IPS DF 4.7 (cell line): Measurements from ENCODE around the gene NDST4.
"Not testable (repeated sequence)": the region's sequence is repeated elsewhere in the genome, so short reads cannot be mapped to it uniquely, and the experiment has no call there.

Experiments
- DNase-seq: peaks from one replicate; pipeline ENCODE4 v3.0.0-alpha.2; 2013; ENCODE audit warnings: low spot score; ENCODE audit errors: extremely low read depth

NDST4 gene

GRCh38 chr4:115054836-115055235, 58.6 kb downstream of the NDST4 start:
- DNase-seq, result no peak

- no peak for DNase-seq
These were observed 60.1 kb downstream of the NDST4 start for GRCh38 chr4:115053313-115053712.

DNA sequence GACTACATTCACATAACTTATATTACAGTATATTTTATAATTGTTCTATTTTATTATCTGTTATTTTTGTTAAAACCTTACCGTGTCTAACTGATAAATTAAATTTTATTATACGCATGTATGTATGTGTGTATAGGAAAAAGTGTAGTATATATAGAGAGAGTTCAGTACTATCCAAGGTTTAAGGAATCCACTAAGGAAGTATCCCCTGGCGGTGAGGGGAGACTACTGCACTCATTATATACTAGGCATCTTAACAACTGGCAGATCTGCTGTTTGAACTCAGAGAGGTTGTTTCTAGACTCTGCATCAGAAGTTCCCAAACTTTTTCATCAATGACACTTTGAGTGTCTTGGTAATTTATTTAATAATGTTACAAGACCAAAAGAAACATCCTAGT, 70.9 kb downstream of the NDST4 start:
- DNase-seq, result no peak

DNA sequence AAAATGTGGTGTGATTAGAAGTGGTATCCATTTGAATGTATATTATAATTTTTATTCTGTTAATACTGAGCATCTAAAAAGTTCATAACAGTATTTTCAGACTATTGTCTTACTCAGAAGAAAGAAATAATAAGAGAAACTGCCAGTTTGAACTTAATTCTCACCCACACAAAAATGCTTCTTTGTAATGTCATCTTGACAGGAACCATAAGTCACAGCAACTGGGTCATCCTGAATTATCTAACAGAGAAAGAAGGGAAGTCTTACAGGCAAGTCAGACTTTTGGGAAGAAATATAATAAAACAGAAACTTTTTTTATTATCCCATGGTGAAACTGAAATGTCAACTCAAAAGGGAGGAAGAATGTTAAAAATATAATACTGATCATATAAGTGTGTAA, 83.1 kb downstream of the NDST4 start:
- DNase-seq, result no peak

GRCh38 chr4:115028682-115029410, 84.6 kb downstream of the NDST4 start:
- no peak for DNase-seq

DNA sequence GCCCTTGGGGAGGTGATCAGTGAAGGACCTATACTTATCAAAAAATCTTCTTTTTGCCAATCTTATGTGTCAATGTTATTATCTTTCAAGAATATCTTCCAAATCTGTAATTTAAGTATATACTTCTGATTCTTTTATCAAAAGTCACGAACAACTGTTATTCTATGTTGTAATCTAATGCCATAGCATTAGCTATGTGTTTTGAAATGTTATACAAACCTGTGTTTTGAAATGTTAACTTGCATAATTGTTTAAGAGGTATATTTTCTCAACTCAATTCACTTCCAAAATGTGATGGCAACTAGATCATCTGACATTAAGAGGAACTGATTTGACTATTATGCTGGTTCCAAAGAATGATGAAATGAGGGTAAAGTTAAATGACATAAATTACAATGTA, 113.5 kb downstream of the NDST4 start:
- DNase-seq, result no peak

DNA sequence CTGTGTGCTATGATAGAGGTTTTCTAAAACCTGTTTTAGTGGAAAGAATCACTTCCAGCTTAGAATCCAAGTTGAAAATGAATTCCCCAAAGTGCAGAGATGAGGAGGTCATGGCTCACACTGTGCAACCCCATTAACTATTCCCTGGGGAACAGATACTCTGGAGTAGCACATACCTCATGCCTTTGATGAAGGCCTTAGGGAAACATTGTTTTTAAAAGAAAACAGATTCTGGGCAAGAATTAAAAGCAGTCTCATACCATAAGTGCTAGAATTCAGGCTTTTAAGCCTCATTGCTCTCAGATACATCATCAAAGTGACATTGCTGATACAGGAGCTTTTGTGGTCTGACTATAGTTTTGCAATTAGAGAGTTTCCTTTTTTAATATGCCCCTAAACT, 115.1 kb downstream of the NDST4 start:
- no peak for DNase-seq

DNA sequence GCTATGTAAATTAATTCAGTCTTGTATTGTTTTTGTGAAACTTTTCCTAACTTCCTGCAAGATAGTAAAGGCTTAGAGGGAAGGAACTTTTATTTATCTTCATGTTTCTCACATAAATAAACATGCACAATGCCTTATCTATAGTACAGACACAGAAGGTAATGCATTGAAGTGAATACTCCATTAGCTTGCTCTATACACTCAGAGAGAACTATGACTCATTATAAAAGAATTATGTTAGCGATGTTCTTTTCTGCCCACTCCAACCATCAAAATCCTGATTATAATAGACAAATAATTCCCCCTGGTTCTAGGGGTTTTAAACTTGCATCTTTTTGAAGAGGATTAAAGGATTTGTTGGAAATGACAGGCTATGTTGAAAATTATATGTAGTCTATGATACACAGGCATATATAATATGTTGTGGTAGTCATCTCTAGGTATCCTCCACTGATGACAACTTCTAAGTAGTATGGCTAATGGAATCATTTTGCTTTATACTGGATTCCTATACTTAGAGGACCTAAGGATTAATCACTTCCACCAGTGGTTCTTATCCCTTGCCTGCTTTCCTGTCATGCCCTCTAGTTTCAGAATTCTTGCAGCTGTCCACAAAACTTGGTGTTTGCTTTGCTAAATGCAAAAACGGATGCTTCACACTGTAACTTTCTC, 115.7 kb downstream of the NDST4 start:
- no peak for DNase-seq

DNA sequence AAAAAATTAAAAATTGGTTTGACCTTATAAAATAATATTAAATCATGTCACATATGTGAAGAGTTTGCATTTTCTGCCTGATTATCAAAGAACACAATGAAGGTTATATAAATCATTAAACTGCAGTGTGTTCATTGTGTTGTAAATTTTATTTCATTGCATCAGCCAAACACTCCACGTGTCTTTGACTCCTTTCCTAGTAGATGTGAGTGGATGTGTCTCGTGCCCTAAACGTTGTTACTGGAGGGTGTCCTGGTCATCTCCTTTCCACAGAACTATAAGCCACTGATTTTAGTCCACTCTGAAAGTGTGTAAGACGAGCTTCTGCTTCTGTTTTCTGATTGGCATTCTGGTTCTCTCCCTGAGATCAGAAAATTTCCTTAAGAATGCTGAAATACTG, 127.3 kb downstream of the NDST4 start:
- DNase-seq, result no peak

- DNase-seq, result no peak
These were observed 132.3 kb downstream of the NDST4 start for GRCh38 chr4:114980932-114981708.

DNA sequence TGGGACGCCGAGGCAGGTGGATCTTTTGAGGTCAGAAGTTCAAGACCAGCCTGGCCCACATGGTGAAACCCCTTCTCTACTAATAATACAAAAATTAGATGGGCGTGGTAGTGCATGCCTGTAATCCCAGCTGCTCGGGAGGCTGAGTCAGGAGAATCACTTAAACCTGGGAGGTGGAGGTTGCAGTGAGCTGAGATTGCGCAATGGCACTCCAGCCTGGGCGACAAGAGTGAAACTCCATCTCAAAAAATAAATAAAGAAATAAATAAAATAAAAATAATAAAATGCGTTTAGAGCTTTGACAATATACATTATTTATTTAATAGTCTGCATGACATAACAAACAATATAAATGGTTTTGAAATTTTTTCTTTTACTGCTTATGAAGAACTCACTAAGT, 133.0 kb downstream of the NDST4 start:
- DNase-seq, result not testable (repeated sequence)

DNA sequence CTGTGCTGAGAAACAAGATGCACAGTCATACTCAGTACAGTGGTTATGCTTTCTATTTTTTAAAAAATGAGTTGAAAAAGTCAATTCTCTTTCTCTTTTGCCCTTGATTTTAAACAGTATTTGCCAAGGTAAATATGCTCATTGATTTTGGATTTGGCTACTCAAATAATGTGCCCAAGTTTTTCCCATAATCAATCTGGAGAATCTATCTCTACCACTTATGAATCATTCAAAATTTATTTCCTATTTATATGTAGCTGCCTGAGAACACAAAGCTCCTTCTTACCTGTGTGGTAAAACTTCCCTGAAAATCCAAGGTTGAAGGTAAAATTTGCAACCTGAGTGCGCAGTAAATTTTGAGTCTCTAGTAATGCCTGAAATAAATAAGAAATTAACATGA, 136.5 kb downstream of the NDST4 start:
- DNase-seq, result no peak

GRCh38 chr4:114964026-114964425, 149.4 kb downstream of the NDST4 start:
- no peak for DNase-seq

- DNase-seq, result no peak
These were observed 167.8 kb downstream of the NDST4 start for GRCh38 chr4:114945616-114946015.

DNA sequence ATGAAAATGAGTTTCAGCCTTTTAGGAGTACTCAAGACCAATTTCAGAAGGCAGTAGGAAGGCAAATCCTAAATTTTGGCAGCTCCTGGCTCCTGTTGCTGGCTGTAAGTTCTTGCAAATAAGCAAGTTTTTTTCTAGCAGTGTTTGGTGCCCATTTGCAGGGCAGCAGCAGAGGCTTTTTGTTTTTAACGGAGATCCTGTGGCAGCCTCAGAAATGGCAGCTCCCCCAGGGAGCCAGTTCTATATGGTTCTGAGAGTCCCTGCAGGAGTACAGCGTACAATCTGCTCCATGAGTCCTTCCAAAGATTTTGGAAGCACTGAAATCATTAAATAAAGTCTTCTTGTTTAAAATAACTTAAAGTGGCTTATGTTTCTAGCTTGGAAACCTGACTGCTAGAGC, 171.9 kb downstream of the NDST4 start:
- DNase-seq, result no peak

GRCh38 chr4:114927881-114928280, 185.5 kb downstream of the NDST4 start:
- DNase-seq, result no peak

- DNase-seq, result no peak
These were observed 186.8 kb downstream of the NDST4 start for GRCh38 chr4:114926583-114926982.

DNA sequence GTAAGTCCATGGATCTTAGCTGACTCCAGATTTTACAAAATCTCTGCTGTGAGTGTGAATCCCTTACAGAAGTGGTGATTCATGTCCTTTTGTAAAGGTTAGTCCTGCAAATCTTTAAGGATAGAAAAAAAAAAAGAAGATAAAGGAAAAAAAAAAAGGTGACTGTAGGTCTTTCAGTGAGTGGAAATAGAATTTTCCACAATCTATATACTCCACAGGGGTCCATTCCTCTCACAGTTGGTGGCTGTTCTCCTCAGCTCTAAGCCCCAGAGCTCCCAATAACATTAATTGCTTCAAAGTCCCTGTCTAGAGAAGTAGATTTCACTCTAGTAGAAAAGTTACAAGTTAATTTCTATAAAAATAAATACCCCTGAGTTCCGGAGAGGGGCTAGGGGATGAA, 189.1 kb downstream of the NDST4 start:
- peak; percentile 51 for DNase-seq

- DNase-seq, result no peak
These were observed 190.9 kb downstream of the NDST4 start for GRCh38 chr4:114922592-114922933.

DNA sequence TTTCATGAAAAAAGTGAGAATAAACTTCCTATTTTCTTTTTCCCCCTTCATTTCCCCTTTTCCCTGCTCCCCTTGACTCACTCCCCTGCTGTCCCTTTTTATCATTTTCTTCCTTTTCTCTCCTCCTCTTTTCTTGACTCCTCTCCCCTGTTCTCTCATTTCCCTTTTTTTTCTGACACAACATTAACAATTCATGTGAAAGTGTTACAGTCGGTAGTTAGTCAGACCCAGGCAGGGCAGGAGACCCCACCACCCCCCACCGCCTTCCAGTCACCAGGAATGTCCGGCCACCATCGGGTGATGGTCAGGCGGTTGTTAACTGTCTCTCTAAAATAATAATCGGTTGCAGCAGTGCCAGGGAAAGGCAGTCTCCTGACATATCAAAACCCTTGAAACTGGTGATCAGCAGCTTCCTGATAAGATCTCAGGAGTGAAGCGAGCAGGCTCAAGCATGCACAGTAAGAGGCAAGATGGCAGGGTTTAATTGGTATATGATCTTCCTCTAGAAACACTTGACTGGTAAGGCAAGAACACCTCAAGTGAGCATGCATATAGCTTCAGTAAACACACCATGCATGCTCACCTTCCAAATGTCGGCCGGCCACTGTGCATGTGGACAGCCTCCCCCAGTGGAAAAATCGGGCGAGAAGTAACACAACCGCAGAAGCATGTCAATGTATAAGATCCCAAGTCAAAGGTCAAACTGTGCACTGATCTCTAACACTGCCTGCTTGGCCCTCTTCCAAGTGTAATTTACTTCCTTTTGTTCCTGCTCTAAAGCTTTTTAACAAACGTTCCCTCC, 191.4 kb downstream of the NDST4 start:
- DNase-seq, result no peak

DNA sequence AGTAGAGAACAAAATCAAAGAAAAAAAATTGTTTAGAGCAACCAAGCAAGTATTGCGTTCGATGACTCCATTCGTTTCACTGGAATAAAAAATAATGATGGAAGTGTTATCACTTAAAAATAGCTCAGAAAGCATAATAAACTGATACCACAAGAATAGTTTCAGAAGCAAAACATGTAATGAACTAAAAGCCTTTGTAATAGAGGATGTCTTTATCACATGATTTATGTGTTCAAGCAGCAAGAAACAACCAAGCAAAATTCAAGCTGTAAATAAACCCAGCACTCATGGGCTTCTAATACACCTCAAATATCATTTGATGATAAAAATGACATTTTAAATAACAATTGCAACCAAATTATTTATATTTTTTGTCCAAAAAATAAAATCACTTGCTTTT, 192.2 kb downstream of the NDST4 start:
- DNase-seq, result no peak

- no peak for DNase-seq
These were observed 202.3 kb downstream of the NDST4 start for GRCh38 chr4:114911111-114911510.
